HEK293T (cell line): ENCODE measurements around the gene ATMIN.

Experiments used
- CTCF ChIA-PET: fragments of 350-600 bp; formaldehyde crosslinking; extraction: SDS; loops from one replicate; lab custom pipeline; 2021; ENCODE audit warnings: antibody characterized with exemption, inconsistent platforms; lab: Yijun Ruan, JAX
- POLR2A ChIA-PET: fragments of 350-600 bp; formaldehyde crosslinking; extraction: SDS; loops from one replicate; lab custom pipeline; 2020; ENCODE audit warnings: antibody characterized with exemption, inconsistent platforms; lab: Yijun Ruan, JAX
- DNase-seq: peaks from one replicate; pipeline ENCODE4 v3.0.0; 2012; ENCODE audit warnings: mixed read lengths; ENCODE audit errors: extremely low spot score
- ARNT ChIP-seq: fragments of 450-650 bp; IDR thresholded peaks from 2 replicates; pipeline ENCODE4 v1.6.1; 2017; ENCODE audit warnings: mild to moderate bottlenecking
- BHLHE40 ChIP-seq: fragments of 450-650 bp; IDR thresholded peaks from 2 replicates; pipeline ENCODE4 v1.6.1; 2016; ENCODE audit warnings: mild to moderate bottlenecking, moderate library complexity, borderline replicate concordance
- CTBP1 ChIP-seq: fragments of 450-650 bp; IDR thresholded peaks from 2 replicates; pipeline ENCODE4 v1.6.1; 2016; ENCODE audit warnings: borderline replicate concordance
- ELF4 ChIP-seq: fragments of 450-650 bp; IDR thresholded peaks from 2 replicates; pipeline ENCODE4 v1.6.1; 2017; ENCODE audit warnings: antibody characterized with exemption
- FOXK2 ChIP-seq: fragments of 450-650 bp; IDR thresholded peaks from 2 replicates; pipeline ENCODE4 v1.6.1; 2016; ENCODE audit warnings: mild to moderate bottlenecking
- FOXM1 ChIP-seq: fragments of 450-650 bp; IDR thresholded peaks from 2 replicates; pipeline ENCODE4 v1.6.1; 2017; ENCODE audit warnings: mild to moderate bottlenecking, borderline replicate concordance
- HDGF ChIP-seq: fragments of 450-650 bp; IDR thresholded peaks from 2 replicates; pipeline ENCODE4 v1.6.1; 2017; ENCODE audit warnings: antibody characterized with exemption, borderline replicate concordance
- L3MBTL2 ChIP-seq: fragments of 450-650 bp; conservative IDR thresholded peaks from 2 replicates; pipeline ENCODE4 v1.6.1; 2016; ENCODE audit warnings: mild to moderate bottlenecking
- LEF1 ChIP-seq: fragments of 450-650 bp; IDR thresholded peaks from 2 replicates; pipeline ENCODE4 v1.6.1; 2017; ENCODE audit warnings: mild to moderate bottlenecking, borderline replicate concordance
- NFRKB ChIP-seq: fragments of 450-650 bp; IDR thresholded peaks from 2 replicates; pipeline ENCODE4 v1.6.1; 2016; ENCODE audit warnings: mild to moderate bottlenecking, moderate library complexity
- PKNOX1 ChIP-seq: fragments of 450-650 bp; IDR thresholded peaks from 2 replicates; pipeline ENCODE4 v1.6.1; 2016
- SP1 ChIP-seq: fragments of 450-650 bp; IDR thresholded peaks from 2 replicates; pipeline ENCODE4 v1.6.1; 2017
- SUZ12 ChIP-seq: fragments of 450-650 bp; IDR thresholded peaks from 2 replicates; pipeline ENCODE4 v1.6.1; 2016; ENCODE audit warnings: mild to moderate bottlenecking
- TARDBP ChIP-seq: fragments of 450-650 bp; IDR thresholded peaks from 2 replicates; pipeline ENCODE4 v1.6.1; 2016
- ZNF384 ChIP-seq: fragments of 450-650 bp; IDR thresholded peaks from 2 replicates; pipeline ENCODE4 v1.6.1; 2016

The ATMIN gene

GRCh38 chr16:81040131-81040530 lies 4.5 kb downstream of the ATMIN start:
- ChIA-PET CTCF (no interaction called here), POLR2A (no interaction called here)

DNA sequence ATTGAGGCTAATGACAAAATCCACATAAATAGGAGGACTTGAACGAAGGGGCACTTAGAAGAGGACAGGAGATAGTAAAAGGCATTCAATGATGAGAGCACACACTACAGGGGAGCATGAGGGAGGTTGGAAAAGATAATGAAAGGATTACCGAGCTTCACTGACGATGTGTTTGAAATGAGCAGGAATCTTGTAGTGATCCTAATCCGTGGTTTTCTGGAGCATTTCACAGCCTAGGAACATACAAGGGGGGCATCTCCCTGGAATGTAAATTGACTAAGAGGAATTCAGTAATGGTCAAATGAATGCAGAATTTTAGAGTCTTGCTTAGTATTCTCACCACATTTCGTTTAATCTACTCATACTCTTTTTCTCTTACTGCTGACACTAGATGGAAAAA lies 5.2 kb downstream of the ATMIN start:
- ChIA-PET CTCF (no interaction called here), POLR2A (no interaction called here)
- DNase-seq: no peak
- TF ChIP-seq TARDBP: no peak
- TF ChIP-seq CTBP1: no peak
- no peak for TF ChIP-seq ARNT
- no peak for TF ChIP-seq SP1
- no peak for TF ChIP-seq NFRKB
- TF ChIP-seq ELF4: no peak
- TF ChIP-seq L3MBTL2: no peak

More at GRCh38 chr16:81040131-81040530, 4.5 kb downstream of the ATMIN start:
- no peak for DNase-seq
- TF ChIP-seq SUZ12 (no peak), PKNOX1 (no peak), CTBP1 (no peak), NFRKB (no peak), BHLHE40 (no peak), HDGF (no peak), ARNT (no peak), TARDBP (no peak), ZNF384 (no peak), L3MBTL2 (no peak), SP1 (no peak), FOXK2 (no peak), FOXM1 (no peak), ELF4 (no peak)

GRCh38 chr16:81041696-81042095 lies 6.1 kb downstream of the ATMIN start:
- no peak for DNase-seq
- TF ChIP-seq NFRKB: no peak
- CTCF ChIA-PET: no interaction called here
- POLR2A ChIA-PET: no interaction called here

DNA sequence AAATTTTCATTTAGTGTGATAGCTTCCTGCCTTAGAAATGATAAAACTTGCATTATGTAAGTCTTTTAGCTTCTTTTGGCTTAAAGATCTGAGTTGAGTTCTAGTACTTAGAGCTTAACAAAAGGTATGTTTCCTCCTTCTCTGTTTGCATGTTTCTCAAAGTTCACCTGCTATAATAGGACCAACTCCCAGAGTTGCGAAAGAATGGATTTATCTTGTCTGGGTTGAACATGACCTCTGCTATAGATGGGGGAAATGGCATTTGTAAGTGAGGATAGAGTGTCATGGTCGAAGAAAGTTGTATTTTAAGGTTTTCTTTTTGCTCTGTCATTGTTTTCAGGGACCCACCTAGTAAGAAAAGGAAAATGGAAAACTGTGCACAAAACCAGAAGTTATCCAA lies 7.2 kb downstream of the ATMIN start:
- CTCF ChIA-PET: no interaction called here

DNA sequence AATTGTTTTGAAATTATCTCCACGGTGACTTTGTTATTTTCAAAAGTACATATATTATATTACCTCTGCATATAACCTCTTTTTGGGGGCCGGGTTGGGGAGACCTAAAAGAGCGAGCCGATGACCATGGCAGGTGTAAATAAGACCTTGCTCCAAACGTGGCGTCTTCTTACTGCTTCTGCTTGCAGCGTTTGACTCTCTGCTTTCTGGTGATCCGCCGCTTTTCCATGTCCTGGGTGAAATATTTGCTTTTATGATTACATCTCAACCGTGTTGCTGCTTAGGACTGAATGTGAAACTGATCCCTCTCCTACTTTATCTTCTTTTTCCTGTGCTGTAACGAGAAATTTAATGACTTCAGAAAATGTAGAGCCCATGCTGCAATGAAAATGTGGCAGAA lies 18.1 kb downstream of the ATMIN start:
- POLR2A ChIA-PET: no interaction called here
- TF ChIP-seq SUZ12 (no peak), L3MBTL2 (no peak), TARDBP (no peak), ELF4 (no peak), NFRKB (no peak), FOXM1 (no peak), PKNOX1 (no peak), LEF1 (no peak)
- CTCF ChIA-PET: no interaction called here
- DNase-seq: no peak

More for the DNA sequence above, 7.2 kb downstream of the ATMIN start:
- no peak for DNase-seq
- POLR2A ChIA-PET: no interaction called here
- TF ChIP-seq BHLHE40 (no peak), ZNF384 (no peak), PKNOX1 (no peak), CTBP1 (no peak), SP1 (no peak), HDGF (no peak), LEF1 (no peak)

DNA sequence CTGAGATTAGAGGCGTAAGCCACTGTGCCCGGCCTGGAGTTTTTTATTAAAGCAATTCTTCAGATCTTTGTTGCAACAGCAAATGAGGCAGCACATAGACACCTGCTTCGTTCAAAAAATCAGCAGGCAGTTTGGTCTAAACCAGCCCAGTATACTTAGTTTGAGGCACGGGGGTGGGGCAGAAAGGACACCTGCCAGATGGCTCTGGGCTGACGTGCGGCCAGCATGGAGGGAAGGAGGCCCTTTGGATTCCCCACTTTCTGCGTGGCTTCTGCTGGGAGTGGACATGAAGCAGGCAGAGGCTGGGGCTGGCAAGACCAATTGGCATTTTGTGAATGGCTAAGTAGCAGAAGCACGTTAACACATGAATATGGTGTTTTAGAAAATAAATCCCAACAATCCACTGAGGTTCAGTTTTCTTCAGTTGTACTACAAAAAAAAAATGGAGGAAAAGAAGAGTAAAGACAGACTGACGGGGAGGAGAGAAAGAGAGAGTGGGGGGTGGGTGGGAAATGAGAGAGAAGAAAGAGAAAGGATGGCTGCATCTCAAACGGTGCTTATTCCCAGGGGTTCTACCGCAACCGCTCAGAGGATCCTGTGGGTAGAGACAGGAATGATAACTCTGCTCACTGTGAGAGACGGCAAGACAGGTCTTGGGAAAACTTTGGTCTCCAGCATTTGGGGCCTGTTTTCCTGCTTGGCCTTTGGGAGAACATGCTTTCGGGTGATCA lies 25.1 kb downstream of the ATMIN start:
- ChIA-PET POLR2A (interaction anchor here (1.7 kb wide), 1 partner anchor 16 kb away, joined by 6 read pairs; the partner anchor contains the start of gene C16orf46), CTCF (no interaction called here)
- TF ChIP-seq ELF4 (no peak), BHLHE40 (no peak), FOXK2 (no peak), LEF1 (no peak)
- no peak for DNase-seq

GRCh38 chr16:81061307-81061640 lies 25.6 kb downstream of the ATMIN start:
- no peak for TF ChIP-seq SP1
- no peak for TF ChIP-seq TARDBP
- TF ChIP-seq SUZ12: no peak
- no peak for TF ChIP-seq L3MBTL2
- no peak for TF ChIP-seq ELF4
- TF ChIP-seq NFRKB: no peak
- no peak for TF ChIP-seq ARNT
- no peak for TF ChIP-seq FOXK2
- TF ChIP-seq BHLHE40: no peak
- POLR2A ChIA-PET: no interaction called here
- no peak for DNase-seq
- CTCF ChIA-PET: no interaction called here
